B cell (primary cell): ENCODE results near the gene ACIN1. TPM values are rescaled to one million over a fixed set of nuclear protein-coding genes. Genes with fewer than 3 reads are reported as not detected.

Experiments
- ATAC-seq: fragments of 200-7000 bp; cut with Tn5 transposase; one replicate; pipeline ENCODE4 v1.10.0; 2021; ENCODE audit warnings: low read depth, mild to moderate bottlenecking, moderate number of reproducible peaks, moderate library complexity
- CTCF ChIA-PET: fragments of 350-600 bp; sonication (Branson Sonifier 250); formaldehyde crosslinking; loops from one replicate; lab custom pipeline; 2021; ENCODE audit warnings: antibody characterized with exemption, inconsistent platforms; lab: Charles Lee
- POLR2A ChIA-PET: fragments of 350-600 bp; sonication (Branson Sonifier 250); formaldehyde crosslinking; loops from one replicate; lab custom pipeline; 2021; ENCODE audit warnings: antibody characterized with exemption; lab: Charles Lee
- DNase-seq: peaks from one replicate; pipeline ENCODE4 v3.0.0; 2013
- H2AFZ ChIP-seq: 2 replicates; pipeline ENCODE4 v1.6.1; 2012; ENCODE audit warnings: mild to moderate bottlenecking, low read depth, low read length; ENCODE audit not compliant: insufficient read depth, poor library complexity, severe bottlenecking
- H3K27ac ChIP-seq, 2 donors: 1 replicate in 1 of 2; 2 replicates in 1 of 2; pipeline ENCODE4 v1.5.1; 2012 to 2013; ENCODE audit warnings: low read length in 2 of 2, mild to moderate bottlenecking in 2 of 2, moderate library complexity in 1 of 2
- H3K27me3 ChIP-seq, 4 experiments: fragments of 200-600 bp in 1 of 4; sonication (generic) in 1 of 4; replicated peaks in 1 of 4; 1 replicate in 2 of 4; 2 replicates in 2 of 4; pipeline versions ENCODE4 v1.6.1 to v1.7.0; 2013 to 2016; ENCODE audit warnings: low read length in 3 of 4, mild to moderate bottlenecking in 2 of 4, mixed read lengths in 1 of 4, moderate library complexity in 1 of 4; ENCODE audit not compliant: insufficient read depth in 4 of 4, control insufficient read depth in 3 of 4; ENCODE audit errors: control extremely low read depth in 1 of 4
- H3K36me3 ChIP-seq, 2 experiments: replicated peaks in 1 of 2; 1 replicate in 1 of 2; 2 replicates in 1 of 2; pipeline versions ENCODE4 v1.6.1 to v1.7.1; 2013; ENCODE audit warnings: low read length in 1 of 2; ENCODE audit not compliant: insufficient read depth in 2 of 2, control insufficient read depth in 1 of 2; ENCODE audit errors: control extremely low read depth in 1 of 2, extremely low read depth in 1 of 2
- H3K4me1 ChIP-seq, 2 donors: fragments of 200-600 bp in 1 of 2; sonication (generic) in 1 of 2; 1 replicate in 1 of 2; 2 replicates in 1 of 2; pipeline versions ENCODE4 v1.5.1 to v1.6.1; 2013 to 2017; ENCODE audit warnings: low read length in 2 of 2; ENCODE audit not compliant: control insufficient read depth in 2 of 2, insufficient read depth in 2 of 2
- H3K4me2 ChIP-seq: replicated peaks from 2 replicates; pipeline ENCODE3; 2012; ENCODE audit warnings: mild to moderate bottlenecking, low read depth, low read length; ENCODE audit not compliant: poor library complexity, severe bottlenecking
- H3K4me3 ChIP-seq, 5 experiments: fragments of 200-600 bp in 1 of 5; sonication (generic) in 1 of 5; 1 replicate in 3 of 5; 2 replicates in 2 of 5; pipeline versions ENCODE4 v1.5.1 to v1.7.0; 2011 to 2016; ENCODE audit warnings: low read length in 4 of 5, mild to moderate bottlenecking in 4 of 5, low read depth in 2 of 5, control low read depth in 1 of 5, moderate library complexity in 1 of 5; ENCODE audit not compliant: insufficient read depth in 1 of 5; ENCODE audit errors: control extremely low read depth in 1 of 5, extremely low read depth in 1 of 5
- H3K79me2 ChIP-seq: fragments of 200-600 bp; sonication (generic); one replicate; pipeline ENCODE4 v1.6.0; 2016; ENCODE audit warnings: low read length; ENCODE audit not compliant: control insufficient read depth, insufficient read depth
- H3K9ac ChIP-seq: fragments of 200-600 bp; sonication (generic); 2 replicates; pipeline ENCODE4 v1.6.1; 2017; ENCODE audit warnings: mild to moderate bottlenecking, low read length, moderate library complexity
- H3K9me3 ChIP-seq, 3 donors: one replicate each; pipeline versions ENCODE4 v1.6.1 to v1.7.1; 2013; ENCODE audit warnings: low read length in 2 of 3; ENCODE audit not compliant: control insufficient read depth in 2 of 3, insufficient read depth in 1 of 3; ENCODE audit errors: control extremely low read depth in 1 of 3
- H4K20me1 ChIP-seq: 2 replicates; pipeline ENCODE4 v1.6.0; 2012; ENCODE audit warnings: mild to moderate bottlenecking, low read length; ENCODE audit not compliant: insufficient read depth, control insufficient read depth, poor library complexity, severe bottlenecking
- H3K27ac Mint-ChIP-seq: one replicate; pipeline ENCODE4 v1.8.0; 2021; ENCODE audit warnings: mixed read lengths
- H3K27me3 Mint-ChIP-seq: one replicate; pipeline ENCODE4 v1.8.0; 2021; ENCODE audit warnings: mixed read lengths
- H3K4me1 Mint-ChIP-seq: one replicate; pipeline ENCODE4 v1.8.0; 2021; ENCODE audit warnings: mixed read lengths
- H3K4me3 Mint-ChIP-seq: one replicate; pipeline ENCODE4 v1.8.0; 2021; ENCODE audit warnings: mixed read lengths
- H3K9me3 Mint-ChIP-seq: one replicate; pipeline ENCODE4 v1.8.0; 2022; ENCODE audit warnings: mixed read lengths; ENCODE audit not compliant: insufficient read depth
- CTCF ChIP-seq: fragments of 200-600 bp; IDR thresholded peaks from one replicate; pipeline ENCODE4 v1.8.0; 2022; ENCODE audit warnings: antibody characterized with exemption, mild to moderate bottlenecking
- EZH2 ChIP-seq: IDR thresholded peaks from 2 replicates; pipeline ENCODE4 v1.6.1; 2012; ENCODE audit warnings: borderline replicate concordance, low read depth, mild to moderate bottlenecking, moderate library complexity, low read length; ENCODE audit not compliant: insufficient read depth, poor library complexity, severe bottlenecking
- WGBS: methylation state at CpG from one replicate; pipeline ENCODE4 v1.1.5; 2013; ENCODE audit warnings: missing lambda C conversion rate; ENCODE audit not compliant: insufficient coverage; 5-methylcytosine and 5-hydroxymethylcytosine counted together
- intact Hi-C: fragments of 100-400 bp; cut with micrococcal nuclease; formaldehyde crosslinking; loops from one replicate; pipeline ENCODE4 v1.10.0; 2022
- polyA plus RNA-seq: library from polyadenylated mRNA; depleted of rRNA; stranded (reverse); fragments of >200 nt; gene quantifications from 2 replicates; pipeline ENCODE4 v1.2.3, GENCODE V29; 2012
- total RNA-seq, 2 donors: library from RNA; stranded (reverse); fragments of 120-200 nt in 1 of 2; gene quantifications; 1 replicate in 1 of 2; 2 replicates in 1 of 2; pipeline versions ENCODE4 v1.2.3 to v1.2.4, GENCODE V29; 2013 to 2022

ACIN1 gene
- total and polyA plus RNA-seq, 2 donors (not counting 1 experiment from before 2014, with no cell fraction given): 178 to 359 TPM

GRCh38 chr14:23099212-23099861, 4.4 kb upstream of the ACIN1 start:
- Histone ChIP-seq H3K9me3 (no peaks in the 10 kb centered on the region), H3K27ac (no peak overlapping the region), H3K4me2 (no peak overlapping the region), H2AFZ (no peak overlapping the region), H3K9ac (no peak overlapping the region), H3K79me2 (peaks cover 51% of the 10 kb centered on the region), H3K36me3 (peaks cover 5 to 25% of the 10 kb centered on the region in 2 experiments), H3K27me3 (no peaks in the 10 kb centered on the region), H3K4me3 (no peak overlapping the region), H3K4me1 (peaks cover 7 to 12% of the 10 kb centered on the region in 2 donors), H4K20me1 (peaks cover 8% of the 10 kb centered on the region)
- Mint-ChIP-seq H3K4me3 (no peak overlapping the region), H3K27ac (no peak overlapping the region), H3K9me3 (no peaks in the 10 kb centered on the region), H3K27me3 (no peaks in the 10 kb centered on the region), H3K4me1 (peaks cover 20% of the 10 kb centered on the region)
- TF ChIP-seq EZH2: no peak
- TF ChIP-seq CTCF: no peak
- ChIA-PET CTCF (interaction anchor here (0.6 to 0.8 kb wide), 2 partner anchors 22 to 172 kb away, joined by 3 to 5 read pairs; no protein-coding TSS in a partner anchor), POLR2A (no interaction called here)
- intact Hi-C loops: loop anchor here (10.0 kb wide), 4 partner anchors 455 to 1835 kb away; partner anchors contain the start of genes EMC9, HNRNPC, PSME2 and RNF31
- 100% methylated on average over 4 of the region's 10 CpGs for WGBS
- ATAC-seq (no peak), DNase-seq (no peak)

DNA sequence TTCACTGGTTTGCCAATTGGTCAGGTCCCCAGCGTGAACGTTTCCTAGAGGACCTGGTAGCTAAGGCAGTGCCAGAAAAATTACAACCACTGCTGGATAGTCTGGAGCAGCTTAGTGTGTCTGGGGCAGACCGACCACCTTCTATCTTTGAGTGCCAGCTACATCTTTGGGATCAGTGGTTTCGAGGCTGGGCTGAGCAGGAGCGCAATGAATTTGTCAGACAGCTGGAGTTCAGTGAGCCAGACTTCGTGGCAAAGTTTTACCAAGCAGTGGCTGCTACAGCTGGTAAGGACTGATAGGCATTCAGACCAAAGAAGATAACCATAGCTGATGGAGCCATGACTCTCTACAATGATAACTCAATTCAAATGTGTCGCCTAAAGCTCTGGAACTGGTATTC, 2.9 kb upstream of the ACIN1 start:
- intact Hi-C loops: loop anchor here (10.0 kb wide), 4 partner anchors 457 to 1833 kb away; partner anchors contain the start of genes EMC9, HNRNPC, PSME2 and RNF31
- Histone ChIP-seq H2AFZ (no peak overlapping the region), H3K36me3 (peaks cover 5 to 31% of the 10 kb centered on the region in 2 experiments), H4K20me1 (peaks cover 23% of the 10 kb centered on the region), H3K9me3 (no peaks in the 10 kb centered on the region), H3K4me3 (no peak overlapping the region), H3K4me2 (no peak overlapping the region), H3K79me2 (peaks cover 67% of the 10 kb centered on the region), H3K27ac (no peak overlapping the region), H3K4me1 (peaks cover 20 to 24% of the 10 kb centered on the region in 2 donors), H3K9ac (no peak overlapping the region), H3K27me3 (no peaks in the 10 kb centered on the region)
- Mint-ChIP-seq H3K27ac (no peak overlapping the region), H3K4me1 (peaks cover 29% of the 10 kb centered on the region), H3K4me3 (peak overlapping the region; percentile 5), H3K9me3 (no peaks in the 10 kb centered on the region), H3K27me3 (no peaks in the 10 kb centered on the region)
- no peak for TF ChIP-seq CTCF
- TF ChIP-seq EZH2: no peak
- ATAC-seq: no peak
- WGBS: 96% methylated on average over 7 of the region's 7 CpGs
- ChIA-PET CTCF (interaction anchor here (0.5 to 1.4 kb wide), 5 partner anchors 21 to 876 kb away, joined by 3 to 10 read pairs (median 4); no protein-coding TSS in a partner anchor), POLR2A (no interaction called here)
- no peak for DNase-seq
